Retina (tissue), 1 donor: Measurements from ENCODE around the gene CECR2.
"Not testable (repeated sequence)": the region's sequence is repeated elsewhere in the genome, so short reads cannot be mapped to it uniquely, and the experiment has no call there.

Source experiments
- DNase-seq: peaks from one replicate; pipeline ENCODE4 v3.0.0-alpha.2; 2016

The CECR2 gene

DNA sequence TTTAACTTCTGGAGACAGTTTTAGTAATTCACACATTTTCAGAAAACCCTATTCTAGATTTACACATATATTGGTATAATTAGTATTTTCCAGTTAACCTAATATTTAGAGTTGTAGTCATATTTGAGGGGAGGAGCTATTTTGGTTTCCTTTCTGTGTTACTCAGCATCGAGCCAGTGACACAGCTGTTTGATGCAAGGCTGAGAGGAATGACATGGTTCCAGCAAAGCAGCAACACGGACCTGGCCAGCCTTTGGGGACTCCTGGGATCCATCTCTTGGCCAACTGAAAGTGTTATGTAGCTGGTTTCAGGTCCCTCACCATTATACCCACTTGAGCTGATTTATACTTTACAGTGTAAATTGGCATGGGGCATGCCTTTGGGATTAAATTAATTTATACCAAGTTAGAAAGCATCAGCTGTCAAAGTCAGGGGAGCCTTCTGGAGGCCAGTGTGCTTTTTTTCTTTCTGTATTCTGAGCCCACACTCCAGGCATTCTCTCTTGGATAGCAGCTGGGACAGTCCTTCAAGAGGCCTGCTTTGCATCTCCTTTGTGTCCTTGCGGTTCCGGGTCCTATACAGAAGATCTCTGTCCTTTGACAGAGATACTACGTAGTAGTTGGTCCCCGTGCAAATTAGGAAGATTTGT, 102.8 kb downstream of the CECR2 start:
- peak; percentile 52 for DNase-seq

DNA sequence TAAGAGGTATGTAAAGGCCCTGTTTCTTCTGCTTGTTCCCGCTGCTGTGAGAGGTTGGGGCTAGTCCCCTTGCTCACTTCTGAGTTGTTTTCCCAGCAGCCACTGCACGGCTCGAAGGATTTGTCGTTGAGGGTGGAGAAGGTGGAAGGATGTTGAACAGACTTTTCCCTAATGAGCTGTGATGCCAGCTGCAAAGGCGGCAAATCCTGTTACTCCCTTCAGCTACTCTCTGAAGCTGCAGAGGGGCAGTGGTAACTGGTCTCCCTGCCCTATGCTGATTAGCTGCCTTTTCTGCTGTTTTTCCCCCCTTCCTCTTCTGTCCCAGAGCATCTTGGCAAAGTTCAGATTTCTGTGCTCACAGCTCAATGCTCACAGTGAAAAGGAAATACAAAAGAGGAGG, 103.7 kb downstream of the CECR2 start:
- peak; percentile 66 for DNase-seq

DNA sequence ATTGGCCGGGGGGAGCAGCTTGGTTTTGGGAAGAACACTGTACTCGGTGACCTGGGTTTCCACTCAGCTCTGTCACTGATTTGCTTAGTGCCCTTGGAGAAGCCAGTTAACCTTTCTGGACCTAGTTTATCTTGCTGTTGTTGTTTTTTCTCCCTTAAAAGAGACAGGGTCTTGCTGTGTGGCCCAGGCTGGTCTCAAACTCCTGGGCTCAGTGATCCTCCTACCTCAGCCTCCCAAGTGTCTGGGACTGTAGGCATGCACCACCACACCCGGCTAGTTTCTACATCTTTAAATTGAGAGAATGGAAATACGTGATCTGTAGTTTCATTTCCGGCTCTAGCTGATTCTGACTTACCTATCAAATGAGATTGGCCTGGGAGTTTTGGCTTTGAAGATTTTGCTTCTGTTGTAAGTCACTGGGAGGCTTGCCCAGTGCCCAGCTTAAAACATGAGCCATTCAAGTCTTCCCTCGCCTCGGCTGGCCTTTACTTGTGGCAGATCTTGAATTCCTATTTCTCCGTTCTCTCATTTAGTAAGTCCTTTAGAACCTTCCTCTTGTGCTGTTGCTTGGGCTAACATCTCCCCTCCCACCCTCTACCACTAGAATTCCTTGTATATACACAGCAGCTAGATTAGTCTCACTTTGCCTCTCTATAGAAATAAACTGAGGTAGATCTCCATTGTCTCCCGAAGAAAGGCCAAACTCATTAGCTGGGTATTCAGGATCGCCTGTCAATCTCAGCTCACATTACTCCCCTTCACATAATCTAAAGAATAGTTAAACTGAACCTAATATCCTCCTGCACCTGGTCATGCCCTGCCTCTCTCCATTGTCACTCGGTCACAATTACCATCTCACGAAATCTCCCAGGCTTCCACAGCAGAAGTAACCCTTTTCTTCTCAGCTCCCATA, 106.3 kb downstream of the CECR2 start:
- DNase-seq, result no peak

DNA sequence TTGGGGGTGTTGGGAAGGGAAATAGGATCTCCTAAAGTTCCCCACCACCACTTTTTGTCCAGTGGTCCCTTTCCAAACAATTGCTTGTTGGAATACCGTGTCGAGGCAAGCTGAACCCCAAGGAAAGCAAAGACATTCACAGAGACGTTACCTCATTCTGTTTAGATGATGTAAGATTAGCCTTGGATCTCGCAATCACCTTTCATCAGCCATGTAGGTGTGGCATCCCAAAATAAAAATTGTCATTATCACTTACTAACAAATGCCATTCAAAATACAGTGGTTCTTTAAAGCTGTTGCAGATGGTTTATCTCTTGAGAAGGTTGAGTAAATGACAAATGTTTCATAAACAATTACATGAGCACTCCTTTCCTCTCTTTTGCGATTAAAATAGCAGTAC, 107.6 kb downstream of the CECR2 start:
- DNase-seq, result no peak

DNA sequence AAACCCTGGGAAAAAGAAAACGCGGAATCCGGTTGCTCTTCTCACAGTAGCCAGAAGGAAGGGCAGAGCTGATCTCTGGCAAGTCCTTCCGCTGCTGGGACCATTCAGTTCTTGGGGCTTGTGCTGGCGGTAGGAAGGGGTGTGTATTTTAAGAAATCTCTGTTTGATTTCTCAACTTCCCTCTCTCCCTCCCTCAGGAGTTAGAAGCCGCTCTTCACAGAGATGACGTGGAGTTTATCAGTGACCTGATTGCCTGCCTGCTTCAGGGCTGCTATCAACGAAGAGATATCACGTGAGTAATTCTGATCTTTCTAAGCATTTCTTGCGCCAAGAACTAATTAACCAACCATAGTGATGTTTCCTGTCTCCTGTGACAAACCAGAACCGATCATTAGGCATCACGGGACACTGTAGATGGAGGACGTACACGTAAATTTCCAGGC, 108.2 kb downstream of the CECR2 start:
- DNase-seq, result no peak

DNA sequence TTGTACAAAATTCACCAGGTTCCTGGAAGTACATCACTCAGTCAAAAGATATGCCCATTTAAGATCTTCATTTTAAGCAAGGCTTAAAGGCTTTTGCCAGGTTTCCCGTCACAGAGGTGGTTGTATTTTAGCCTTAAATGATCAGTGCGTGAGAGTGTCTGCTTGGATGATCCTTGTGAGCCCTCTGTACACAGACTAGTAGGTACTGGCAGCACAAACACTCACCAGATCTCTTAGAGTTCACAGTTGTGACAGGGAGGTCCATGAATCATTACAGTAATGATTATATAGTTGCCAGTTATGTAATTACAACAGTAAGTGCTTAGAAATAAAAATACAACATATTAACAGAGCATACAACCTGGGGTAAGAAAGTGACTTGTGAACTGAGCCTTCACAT, 109.9 kb downstream of the CECR2 start:
- DNase-seq, result no peak

DNA sequence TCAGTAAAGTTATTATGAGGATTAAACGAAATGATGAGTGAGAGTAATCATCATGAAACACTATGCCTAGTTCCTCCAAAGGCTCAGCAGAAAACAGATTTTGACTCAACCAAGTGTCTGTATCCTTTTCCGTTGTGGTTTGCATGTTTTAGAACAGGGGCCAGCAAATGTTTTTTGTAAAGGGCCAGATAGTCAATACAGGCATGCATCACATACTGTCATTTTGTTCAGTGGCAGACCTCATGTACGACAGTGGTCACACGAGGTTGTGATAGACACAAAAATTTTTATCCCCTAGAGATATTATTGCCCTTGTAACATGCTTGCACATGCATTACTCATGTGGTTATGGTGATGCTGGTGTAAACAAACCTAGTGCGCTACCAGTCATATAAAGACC, 112.2 kb downstream of the CECR2 start:
- DNase-seq, result no peak

DNA sequence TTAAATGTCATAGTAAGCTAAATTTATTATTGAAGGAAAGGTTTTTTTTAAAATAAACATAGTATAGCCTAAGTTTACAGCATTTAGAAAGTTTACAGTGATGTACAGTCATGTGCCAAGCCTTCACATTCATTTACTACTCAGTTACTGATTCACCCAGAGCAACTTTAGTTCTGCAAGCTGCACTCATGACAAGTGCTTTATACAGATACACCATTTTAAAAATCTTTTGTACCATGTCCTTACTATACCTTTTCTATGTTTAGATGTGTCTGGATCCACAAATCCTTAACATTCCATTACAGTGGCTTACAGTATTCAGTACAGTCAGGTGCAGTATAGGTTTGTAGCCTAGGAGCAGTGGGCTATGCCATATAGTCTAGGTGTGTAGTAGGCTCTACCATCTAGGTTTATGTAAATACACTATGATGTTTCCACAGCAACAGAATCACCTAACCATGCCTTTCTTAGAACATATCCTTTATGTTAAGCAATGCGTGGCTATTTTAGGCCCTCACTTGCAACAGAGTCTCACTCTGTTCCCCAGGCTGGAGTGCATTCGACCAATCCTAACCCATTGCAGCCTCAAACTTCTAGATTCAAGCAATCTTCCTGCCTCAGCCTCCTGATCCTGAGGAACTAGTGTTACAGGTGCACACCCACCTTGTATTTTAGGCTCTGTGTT, 114.6 kb downstream of the CECR2 start:
- DNase-seq, result no peak

DNA sequence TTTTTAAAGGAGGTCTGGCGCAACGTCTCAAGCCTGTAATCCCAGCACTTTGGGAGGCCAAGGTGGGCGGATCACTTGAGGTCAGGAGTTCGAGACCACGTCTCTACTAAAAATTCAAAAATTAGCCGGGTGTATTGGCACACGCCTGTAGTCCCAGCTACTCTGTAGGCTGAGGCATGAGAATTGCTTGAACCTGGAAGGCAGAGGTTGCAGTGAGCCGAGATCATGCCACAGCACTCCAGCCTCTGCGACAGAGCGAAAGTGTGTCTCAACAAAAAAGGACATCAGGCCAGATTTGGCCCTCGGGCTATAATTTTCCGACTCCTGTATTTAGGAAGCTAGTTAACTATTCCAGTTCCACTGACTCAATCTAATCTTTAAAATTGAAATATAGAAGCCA, 115.3 kb downstream of the CECR2 start:
- no peak for DNase-seq

DNA sequence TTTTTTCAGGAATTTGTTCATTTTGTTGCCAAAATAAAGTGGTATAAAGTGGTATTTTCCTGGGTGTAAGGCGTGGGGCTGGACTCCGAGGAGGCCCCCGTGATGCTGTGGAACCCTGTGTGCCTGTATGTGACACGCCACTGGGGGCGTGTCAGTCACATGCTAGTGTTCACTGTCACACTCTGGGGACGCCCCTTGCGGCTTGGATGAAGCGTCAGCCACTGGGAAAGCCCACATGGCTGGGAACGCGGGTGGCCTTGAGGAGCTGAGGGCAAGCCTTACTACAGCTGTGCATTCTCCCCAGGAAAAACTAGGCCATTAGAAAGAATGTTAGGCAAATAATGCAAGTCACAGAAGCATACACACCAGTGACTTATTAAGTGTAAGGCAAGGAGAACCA, 117.1 kb downstream of the CECR2 start:
- DNase-seq, result peak; percentile 47

DNA sequence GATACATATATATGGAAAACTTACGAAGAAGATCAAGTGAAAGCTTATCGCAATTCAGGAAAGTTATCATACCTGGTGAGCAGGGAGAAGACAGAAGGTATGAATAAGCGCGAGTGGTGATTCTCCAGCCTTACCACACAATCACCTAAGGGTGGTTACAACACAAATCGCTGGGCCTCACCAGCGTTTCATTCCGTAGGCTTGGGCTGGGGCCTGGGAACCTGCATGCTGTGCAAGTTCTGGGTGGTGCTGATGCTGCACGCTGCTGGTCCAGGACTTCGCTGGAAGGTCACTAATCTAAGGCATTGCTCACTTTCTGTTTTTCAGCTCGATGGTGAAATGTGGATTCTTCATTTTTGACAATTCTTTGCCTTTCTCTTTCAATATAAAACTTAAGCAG, 117.5 kb downstream of the CECR2 start:
- no peak for DNase-seq

DNA sequence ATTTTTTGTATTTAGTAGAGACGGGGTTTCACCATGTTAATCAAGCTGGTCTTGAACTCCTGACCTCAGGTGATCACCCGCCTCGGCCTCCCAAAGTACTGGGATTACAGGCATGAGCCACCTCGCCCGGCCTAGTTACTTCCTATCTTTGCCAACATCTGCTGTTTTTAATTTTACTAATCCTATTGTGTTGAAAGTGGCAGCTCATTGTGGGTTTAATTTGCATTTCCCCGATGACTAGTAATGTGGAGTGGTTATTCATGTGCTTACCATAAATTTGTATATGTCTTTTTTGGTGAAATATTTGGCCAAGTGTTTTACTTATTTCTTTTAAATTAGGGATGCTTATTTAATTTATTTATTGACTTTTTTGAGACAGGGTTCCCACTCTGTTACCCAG, 119.8 kb downstream of the CECR2 start:
- DNase-seq, result no peak

DNA sequence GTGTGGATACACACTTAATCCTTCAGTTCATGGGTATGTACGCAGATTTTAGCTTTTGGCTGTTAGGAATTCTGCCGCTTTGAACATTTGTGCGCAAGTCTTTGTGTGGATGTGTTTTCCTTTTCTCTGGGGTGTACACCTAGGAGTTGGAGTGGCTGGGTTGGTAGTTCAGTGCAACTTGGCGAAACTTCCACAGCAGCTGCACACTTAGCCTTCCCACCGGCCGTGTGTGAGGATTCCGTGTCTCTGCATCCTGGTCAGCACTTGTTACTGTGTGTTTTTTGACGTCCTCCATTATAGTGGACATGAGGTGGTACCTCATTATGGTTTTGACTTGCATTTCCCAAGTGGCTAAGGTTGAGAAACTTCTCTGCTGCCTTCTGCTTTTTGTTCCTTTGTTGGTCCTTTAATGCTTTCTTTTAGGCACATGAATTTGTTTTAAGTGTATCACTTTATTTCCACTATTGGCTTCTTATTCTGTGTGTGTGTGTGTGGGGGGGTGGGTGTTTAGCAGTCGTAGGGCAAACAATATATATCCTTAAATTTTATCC, 121.9 kb downstream of the CECR2 start:
- DNase-seq, result no peak

DNA sequence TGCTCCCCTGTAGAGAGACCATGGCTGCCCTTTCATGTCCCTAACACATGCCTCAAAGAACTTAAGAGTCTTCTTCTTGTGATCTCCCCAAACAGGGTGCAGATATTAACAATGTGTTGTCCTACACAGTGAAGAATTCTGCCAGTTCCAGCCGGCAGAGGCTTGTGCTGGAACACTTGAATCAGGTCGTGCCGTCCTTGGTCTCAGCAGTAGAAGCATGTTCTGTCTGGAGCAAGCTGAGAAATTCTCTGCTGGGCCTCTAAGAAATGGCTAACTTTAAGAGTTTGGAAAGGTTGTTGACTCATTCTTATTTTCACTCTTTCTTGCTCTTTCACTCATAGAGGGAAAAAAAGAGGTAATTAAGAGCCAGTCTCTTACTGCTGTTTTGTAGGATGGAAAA, 123.0 kb downstream of the CECR2 start:
- no peak for DNase-seq

DNA sequence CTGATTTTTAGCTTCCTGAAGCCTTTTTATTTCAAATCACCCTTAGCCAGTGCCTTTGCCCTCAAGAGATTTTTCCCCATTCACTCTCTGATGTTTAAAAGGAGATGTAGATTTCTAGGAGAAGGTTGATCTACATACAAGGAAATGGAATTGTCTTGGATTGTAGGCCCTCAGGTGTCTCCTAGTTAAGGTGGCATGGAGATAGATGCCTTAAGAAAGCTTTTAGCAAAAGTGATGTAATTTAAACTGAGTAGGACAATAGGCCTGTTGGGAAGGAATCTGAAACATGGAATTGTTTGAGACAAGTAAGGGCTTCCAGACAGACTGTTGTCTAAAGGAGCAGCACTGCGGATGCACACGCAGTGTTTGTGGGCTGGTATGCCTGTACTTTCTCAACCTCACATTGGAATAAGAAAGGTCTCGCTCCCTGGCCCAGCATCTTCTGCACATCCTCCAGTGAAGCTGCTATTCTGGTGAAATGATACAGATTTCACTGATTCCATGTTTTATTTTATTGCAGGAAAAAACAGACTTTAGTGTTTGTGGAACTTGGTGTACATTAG, 124.2 kb downstream of the CECR2 start:
- no peak for DNase-seq

DNA sequence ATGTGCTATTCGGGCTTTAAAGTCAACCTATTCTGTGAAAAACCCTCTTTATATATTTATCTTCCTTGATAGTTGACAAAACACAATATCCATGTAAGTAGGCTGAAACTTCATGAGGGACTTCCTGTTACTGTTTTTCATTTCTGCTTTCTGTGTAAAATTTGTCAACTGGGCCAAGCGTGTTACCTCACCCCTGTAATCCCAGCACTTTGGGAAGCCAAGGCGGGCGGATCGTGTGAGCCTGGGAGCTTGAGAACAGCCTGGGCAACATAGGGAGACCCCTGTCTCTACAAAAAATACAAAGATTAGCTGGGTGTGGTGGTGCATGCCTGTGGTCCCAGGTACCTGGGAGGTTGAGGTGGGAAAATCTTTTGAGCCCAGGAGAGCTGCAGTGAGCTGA, 127.6 kb downstream of the CECR2 start:
- no peak for DNase-seq

DNA sequence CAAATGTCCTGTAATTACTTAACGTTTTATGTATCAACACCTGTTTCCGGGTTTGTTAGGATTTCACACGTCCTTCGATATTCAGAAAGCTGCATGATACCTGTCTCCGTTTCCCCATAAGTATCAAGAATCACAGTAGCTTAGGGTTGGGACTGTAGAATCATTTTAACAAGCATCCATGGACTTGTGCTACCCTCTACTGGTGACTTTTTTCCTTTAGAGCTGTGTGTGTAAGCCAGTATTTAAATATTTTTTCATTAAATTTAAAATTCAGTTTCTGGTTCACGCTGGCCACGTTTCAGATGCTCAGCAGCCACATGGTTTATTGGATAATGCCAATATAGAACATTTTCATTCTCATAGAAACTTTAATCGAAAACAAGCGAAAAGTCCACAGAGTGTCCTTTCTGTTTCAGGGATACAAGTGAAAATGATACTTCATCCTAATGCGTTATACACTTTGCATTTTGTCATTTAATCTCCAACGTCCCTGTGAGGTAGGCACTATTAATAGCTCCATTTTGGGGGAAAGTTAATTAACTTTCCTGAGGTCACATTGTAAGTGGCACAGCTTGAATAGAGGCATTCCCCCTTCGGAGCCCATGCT, 132.5 kb downstream of the CECR2 start:
- DNase-seq, result peak; percentile 66

DNA sequence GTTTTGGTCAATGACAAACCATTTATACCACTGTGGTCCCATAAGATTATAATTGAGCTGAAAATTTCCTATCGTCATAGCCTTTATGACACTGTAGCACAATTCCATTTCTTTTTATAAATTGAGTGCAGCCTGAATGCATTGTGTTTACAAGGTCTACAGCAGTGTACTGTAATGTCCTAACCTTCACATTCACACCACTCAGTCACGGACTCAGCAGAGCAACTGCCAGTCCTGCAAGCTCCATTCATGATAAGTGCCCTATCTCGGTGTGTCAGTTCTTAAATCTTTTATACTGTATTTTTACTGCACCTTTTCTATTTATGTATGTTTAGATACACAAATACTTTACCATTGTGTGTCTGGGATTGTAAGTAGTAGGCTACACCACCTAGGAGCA, 138.8 kb downstream of the CECR2 start:
- DNase-seq, result no peak

DNA sequence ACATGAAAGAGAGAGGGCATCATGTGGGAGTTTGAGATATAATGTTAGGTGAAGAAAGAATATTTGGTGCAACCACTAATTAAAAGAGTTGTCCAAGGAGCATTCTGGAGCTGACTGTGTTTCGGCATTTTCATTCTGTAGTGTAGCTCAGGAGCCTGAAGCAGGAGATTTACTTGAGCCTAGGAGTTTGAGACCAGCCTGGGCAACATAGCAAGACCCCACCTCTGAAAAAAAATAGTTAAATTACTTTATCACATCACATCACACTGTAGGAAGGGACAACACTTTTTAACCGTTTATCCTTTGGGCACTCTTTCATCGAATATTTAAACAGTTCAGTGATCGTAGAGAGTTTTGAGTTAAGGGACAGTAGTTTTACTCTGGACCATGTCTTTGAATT, 143.7 kb downstream of the CECR2 start:
- no peak for DNase-seq

DNA sequence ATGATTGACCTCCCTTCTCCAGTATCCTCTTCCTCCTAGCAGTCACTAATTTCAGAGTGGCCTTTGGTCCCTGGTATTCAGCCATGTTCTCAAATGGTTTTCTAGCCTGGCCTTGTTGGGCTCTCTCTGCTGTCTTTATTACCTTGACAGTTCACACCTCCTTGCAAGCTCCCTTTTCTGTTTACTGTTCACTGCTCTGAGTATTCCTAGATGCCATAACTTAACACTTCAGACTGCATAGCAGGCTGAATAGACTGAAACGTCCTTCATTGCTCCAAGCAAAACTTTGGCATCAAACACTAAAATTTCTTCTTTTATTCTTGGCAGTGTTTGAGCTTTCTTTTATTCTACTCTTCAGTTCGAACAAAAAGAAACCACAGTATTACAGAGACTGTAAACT, 144.4 kb downstream of the CECR2 start:
- DNase-seq, result no peak

DNA sequence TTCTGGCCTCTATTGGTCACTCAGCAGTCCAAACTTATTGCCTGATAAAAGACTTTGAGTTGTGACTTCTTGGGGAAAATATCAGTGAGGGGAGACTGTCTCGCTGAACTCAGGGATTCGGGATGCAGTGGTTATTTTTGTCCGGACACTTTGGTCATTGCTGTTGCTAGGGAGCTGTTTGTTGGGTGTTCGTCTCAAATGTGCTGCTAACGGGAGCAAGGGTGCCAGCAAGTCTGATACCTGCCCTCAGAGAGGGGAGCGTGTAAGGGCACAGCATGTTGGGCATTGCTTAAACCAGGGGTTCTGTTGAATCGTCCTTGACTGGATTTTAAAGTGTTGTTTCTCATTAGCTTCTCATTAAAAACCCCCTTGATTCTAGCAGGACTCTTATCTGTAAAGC, 144.8 kb downstream of the CECR2 start:
- no peak for DNase-seq

DNA sequence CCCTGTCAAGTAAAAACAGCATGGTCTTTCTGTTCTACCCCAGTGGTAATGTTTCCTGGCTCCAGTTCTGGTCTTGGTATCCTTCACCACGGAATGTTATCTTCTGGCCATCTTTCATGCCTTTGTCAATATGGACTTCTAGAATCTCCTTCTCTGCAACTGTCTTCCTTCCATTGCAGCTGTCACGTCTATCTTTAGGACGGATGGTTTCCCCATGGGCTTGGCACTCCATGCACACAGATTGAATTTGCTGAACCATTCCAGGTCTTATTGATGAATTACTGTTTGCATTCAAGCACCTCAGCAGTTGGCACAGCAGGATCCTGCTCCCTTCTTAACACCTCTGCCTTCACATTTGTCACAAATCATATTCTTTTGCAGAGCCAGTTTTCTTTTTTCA, 149.1 kb downstream of the CECR2 start:
- no peak for DNase-seq

DNA sequence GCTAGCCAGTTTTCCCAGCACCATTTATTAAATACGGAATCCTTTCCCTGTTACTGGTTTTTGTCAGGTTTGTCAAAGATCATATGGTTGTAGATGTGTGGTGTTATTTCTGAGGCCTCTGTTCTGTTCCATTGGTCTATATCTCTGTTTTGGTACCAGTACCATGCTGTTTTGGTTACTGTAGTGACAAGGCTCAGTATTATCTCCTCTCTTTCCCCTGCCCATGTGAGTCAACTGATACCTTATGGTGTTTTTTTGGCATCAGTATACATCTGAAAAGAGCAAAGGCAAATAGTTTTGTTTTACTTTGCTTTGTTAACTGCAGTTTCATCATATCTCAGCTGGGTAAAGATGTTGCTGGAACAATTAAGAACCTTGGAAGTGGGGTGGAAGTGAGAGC, 152.7 kb downstream of the CECR2 start:
- not testable (repeated sequence) for DNase-seq
